Left ventricle myocardium inferior (tissue), 1 donor: ENCODE results near the gene SELE. TPM values are rescaled to one million over a fixed set of nuclear protein-coding genes. Genes with fewer than 3 reads are reported as not detected.
A peak's percentile ranks its signal among the peaks of the same experiment; 100 is the strongest.

Source experiments
- DNase-seq: peaks from one replicate; pipeline ENCODE4 v3.0.0-alpha.2; 2020
- H3K27ac ChIP-seq: fragments of 200-600 bp; replicated peaks from 2 replicates; pipeline ENCODE4 v1.8.0; 2021
- H3K27me3 ChIP-seq: fragments of 200-600 bp; 2 replicates; pipeline ENCODE4 v1.8.0; 2021; ENCODE audit warnings: low read depth
- H3K36me3 ChIP-seq: fragments of 200-600 bp; 2 replicates; pipeline ENCODE4 v1.8.0; 2021
- H3K4me1 ChIP-seq: fragments of 200-600 bp; 2 replicates; pipeline ENCODE4 v1.8.0; 2021
- H3K4me3 ChIP-seq: fragments of 200-600 bp; 2 replicates; pipeline ENCODE4 v1.8.0; 2021; ENCODE audit warnings: mild to moderate bottlenecking, moderate library complexity
- H3K9me3 ChIP-seq: fragments of 200-600 bp; replicated peaks from 2 replicates; pipeline ENCODE4 v1.8.0; 2021
- CTCF ChIP-seq: fragments of 200-600 bp; IDR thresholded peaks from 2 replicates; pipeline ENCODE4 v1.8.0; 2021; ENCODE audit warnings: antibody characterized with exemption, mild to moderate bottlenecking, borderline replicate concordance
- intact Hi-C: fragments of 100-400 bp; cut with micrococcal nuclease; formaldehyde crosslinking; loops from one replicate; pipeline ENCODE4 v1.11.0; 2022
- total RNA-seq: library from RNA; stranded (reverse); fragmentation: NEBNext Ultra II Directional; extraction: Animal tissue kit (Norgen Biotek cat#: 25700); gene quantifications from one replicate; pipeline ENCODE4 v1.2.1, GENCODE V29; 2021
- donor health status: DM: no; HTN: yes; CAD: no; lungs with severe emphysema.

SELE gene
- total RNA-seq, 1 donor from 2014 or later, result 0.44 TPM

- no peak for TF ChIP-seq CTCF
- no peak for DNase-seq
- Histone ChIP-seq H3K9me3 (no peaks in the 10 kb centered on the region), H3K27ac (no peak overlapping the region), H3K27me3 (peaks cover 24% of the 10 kb centered on the region), H3K4me3 (no peak overlapping the region), H3K4me1 (no peaks in the 10 kb centered on the region), H3K36me3 (no peaks in the 10 kb centered on the region)
- intact Hi-C loops, result no loop called here
These were observed 19.7 kb upstream of the SELE start for GRCh38 chr1:169753549-169753948.

GRCh38 chr1:169750041-169750440 is 16.2 kb upstream of the SELE start:
- no peak overlapping the region for H3K27ac ChIP-seq
- no peak overlapping the region for H3K4me3 ChIP-seq
- H3K36me3 ChIP-seq, result no peaks in the 10 kb centered on the region
- intact Hi-C loops, result no loop called here
- peaks cover 1% of the 10 kb centered on the region for H3K4me1 ChIP-seq
- no peak for DNase-seq
- no peak for TF ChIP-seq CTCF
- H3K9me3 ChIP-seq, result no peaks in the 10 kb centered on the region
- H3K27me3 ChIP-seq, result peaks cover 11% of the 10 kb centered on the region

GRCh38 chr1:169746550-169746949 is 12.7 kb upstream of the SELE start:
- intact Hi-C loops, result no loop called here
- H3K36me3 ChIP-seq, result no peaks in the 10 kb centered on the region
- no peaks in the 10 kb centered on the region for H3K27me3 ChIP-seq
- peaks cover 7% of the 10 kb centered on the region for H3K4me1 ChIP-seq
- no peak for TF ChIP-seq CTCF
- H3K4me3 ChIP-seq, result no peak overlapping the region
- no peak overlapping the region for H3K27ac ChIP-seq
- no peaks in the 10 kb centered on the region for H3K9me3 ChIP-seq
- no peak for DNase-seq

GRCh38 chr1:169745015-169745861 is 11.4 kb upstream of the SELE start:
- TF ChIP-seq CTCF, result no peak
- H3K4me3 ChIP-seq, result no peak overlapping the region
- H3K9me3 ChIP-seq, result no peaks in the 10 kb centered on the region
- no peaks in the 10 kb centered on the region for H3K27me3 ChIP-seq
- no peaks in the 10 kb centered on the region for H3K36me3 ChIP-seq
- H3K27ac ChIP-seq, result peak overlapping the region; percentile 17
- no peak for DNase-seq
- peaks cover 20% of the 10 kb centered on the region for H3K4me1 ChIP-seq
- intact Hi-C loops, result no loop called here

GRCh38 chr1:169741666-169742394 is 8.0 kb upstream of the SELE start:
- Histone ChIP-seq H3K4me3 (no peak overlapping the region), H3K4me1 (peaks cover 32% of the 10 kb centered on the region), H3K9me3 (no peaks in the 10 kb centered on the region), H3K27me3 (no peaks in the 10 kb centered on the region), H3K27ac (no peak overlapping the region), H3K36me3 (no peaks in the 10 kb centered on the region)
- DNase-seq, result no peak
- TF ChIP-seq CTCF, result no peak
- intact Hi-C loops, result no loop called here
